ENCODE data around the gene SGIP1. TPM values are rescaled to one million over a fixed set of nuclear protein-coding genes. Genes with fewer than 3 reads are reported as not detected.

The SGIP1 gene
- total RNA-seq, 1 donor from 2014 or later: 12.4 TPM

DNA sequence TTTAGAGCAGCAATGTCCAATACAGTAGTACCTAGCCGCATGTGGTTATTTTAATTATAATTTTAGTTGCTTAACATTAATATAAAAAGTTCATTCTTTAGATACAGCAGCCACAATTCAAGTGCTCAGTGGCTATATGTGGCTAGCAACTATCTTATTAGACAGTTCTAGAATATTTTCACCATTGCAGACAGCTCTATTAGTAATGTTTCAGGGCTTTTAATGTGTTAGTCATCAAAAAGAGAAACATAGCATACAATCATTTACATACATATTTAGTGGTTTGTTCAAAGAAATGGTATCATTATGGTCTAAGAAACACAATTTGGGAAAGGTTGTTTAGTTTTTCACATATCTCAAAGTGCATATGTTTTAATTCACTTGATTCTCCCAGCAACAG lies 151.7 kb downstream of the SGIP1 start:
- TF ChIP-seq, protein P1, sequence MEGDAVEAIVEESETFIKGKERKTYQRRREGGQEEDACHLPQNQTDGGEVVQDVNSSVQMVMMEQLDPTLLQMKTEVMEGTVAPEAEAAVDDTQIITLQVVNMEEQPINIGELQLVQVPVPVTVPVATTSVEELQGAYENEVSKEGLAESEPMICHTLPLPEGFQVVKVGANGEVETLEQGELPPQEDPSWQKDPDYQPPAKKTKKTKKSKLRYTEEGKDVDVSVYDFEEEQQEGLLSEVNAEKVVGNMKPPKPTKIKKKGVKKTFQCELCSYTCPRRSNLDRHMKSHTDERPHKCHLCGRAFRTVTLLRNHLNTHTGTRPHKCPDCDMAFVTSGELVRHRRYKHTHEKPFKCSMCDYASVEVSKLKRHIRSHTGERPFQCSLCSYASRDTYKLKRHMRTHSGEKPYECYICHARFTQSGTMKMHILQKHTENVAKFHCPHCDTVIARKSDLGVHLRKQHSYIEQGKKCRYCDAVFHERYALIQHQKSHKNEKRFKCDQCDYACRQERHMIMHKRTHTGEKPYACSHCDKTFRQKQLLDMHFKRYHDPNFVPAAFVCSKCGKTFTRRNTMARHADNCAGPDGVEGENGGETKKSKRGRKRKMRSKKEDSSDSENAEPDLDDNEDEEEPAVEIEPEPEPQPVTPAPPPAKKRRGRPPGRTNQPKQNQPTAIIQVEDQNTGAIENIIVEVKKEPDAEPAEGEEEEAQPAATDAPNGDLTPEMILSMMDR (IDR thresholded peaks at IDR 0.05): no peak
- no peak for DNase-seq
- no peak for ATAC-seq
- no peaks in the 10 kb centered on the region for H3K4me1 ChIP-seq
- no peaks in the 10 kb centered on the region for H3K36me3 ChIP-seq
- H3K9me3 ChIP-seq: no peaks in the 10 kb centered on the region
- no peak overlapping the region for H3K27ac ChIP-seq
- no peaks in the 10 kb centered on the region for H3K27me3 ChIP-seq (ENCODE audit: low read depth)
- H3K4me3 ChIP-seq: no peak overlapping the region
- intact Hi-C loops (cut with DNase I): no loop called here

DNA sequence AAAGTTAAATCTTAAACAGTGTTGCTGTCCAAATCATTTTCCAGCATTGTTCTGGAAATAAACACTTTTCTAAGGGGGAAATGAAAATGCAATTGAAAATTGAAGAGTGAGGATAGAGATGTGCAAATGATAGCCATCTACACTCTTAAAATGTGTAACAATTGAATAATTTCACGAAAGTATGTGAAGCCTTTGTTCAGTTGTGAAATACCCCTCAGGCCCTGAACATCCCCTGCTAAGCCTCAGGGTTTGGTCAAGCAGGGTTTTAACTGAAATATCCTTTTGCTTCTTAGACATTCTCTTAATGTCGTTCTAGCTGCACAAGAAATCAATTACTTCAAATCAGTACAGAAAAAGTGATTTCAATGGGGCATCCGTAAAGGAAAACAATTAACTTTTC lies 152.5 kb downstream of the SGIP1 start:
- no peaks in the 10 kb centered on the region for H3K4me1 ChIP-seq
- no peaks in the 10 kb centered on the region for H3K36me3 ChIP-seq
- H3K4me3 ChIP-seq: no peak overlapping the region
- no peaks in the 10 kb centered on the region for H3K27me3 ChIP-seq (ENCODE audit: low read depth)
- no peak overlapping the region for H3K27ac ChIP-seq
- no peaks in the 10 kb centered on the region for H3K9me3 ChIP-seq
- intact Hi-C loops (cut with DNase I): no loop called here
- no peak for ATAC-seq
- TF ChIP-seq, protein P1 (IDR thresholded peaks at IDR 0.05): no peak
- DNase-seq: no peak

DNA sequence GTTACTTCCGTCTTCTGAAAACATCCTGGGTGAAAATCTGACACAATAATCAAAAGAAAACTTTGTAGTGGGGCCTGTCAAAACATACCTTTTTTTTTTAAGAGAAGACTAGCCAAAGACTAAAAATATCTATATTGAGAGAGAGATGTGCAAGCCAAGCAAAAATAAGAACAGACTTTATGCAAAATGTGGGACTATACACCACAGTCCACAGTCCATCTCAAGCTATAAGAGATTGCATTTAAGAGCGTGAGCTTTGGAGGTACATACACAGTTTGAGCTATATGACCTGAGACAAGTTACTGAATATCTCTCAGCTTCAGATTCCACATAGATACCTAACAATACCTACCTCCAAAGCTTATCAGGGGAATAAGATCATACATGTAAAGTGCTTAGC lies 153.4 kb downstream of the SGIP1 start:
- ATAC-seq (no peak), DNase-seq (no peak)
- Histone ChIP-seq H3K9me3 (no peaks in the 10 kb centered on the region), H3K27ac (no peak overlapping the region), H3K36me3 (no peaks in the 10 kb centered on the region), H3K4me3 (no peak overlapping the region), H3K4me1 (no peaks in the 10 kb centered on the region), H3K27me3 (ENCODE audit: low read depth) (no peaks in the 10 kb centered on the region)
- intact Hi-C loops (cut with DNase I): no loop called here
- TF ChIP-seq, protein P1 (IDR thresholded peaks at IDR 0.05): no peak

DNA sequence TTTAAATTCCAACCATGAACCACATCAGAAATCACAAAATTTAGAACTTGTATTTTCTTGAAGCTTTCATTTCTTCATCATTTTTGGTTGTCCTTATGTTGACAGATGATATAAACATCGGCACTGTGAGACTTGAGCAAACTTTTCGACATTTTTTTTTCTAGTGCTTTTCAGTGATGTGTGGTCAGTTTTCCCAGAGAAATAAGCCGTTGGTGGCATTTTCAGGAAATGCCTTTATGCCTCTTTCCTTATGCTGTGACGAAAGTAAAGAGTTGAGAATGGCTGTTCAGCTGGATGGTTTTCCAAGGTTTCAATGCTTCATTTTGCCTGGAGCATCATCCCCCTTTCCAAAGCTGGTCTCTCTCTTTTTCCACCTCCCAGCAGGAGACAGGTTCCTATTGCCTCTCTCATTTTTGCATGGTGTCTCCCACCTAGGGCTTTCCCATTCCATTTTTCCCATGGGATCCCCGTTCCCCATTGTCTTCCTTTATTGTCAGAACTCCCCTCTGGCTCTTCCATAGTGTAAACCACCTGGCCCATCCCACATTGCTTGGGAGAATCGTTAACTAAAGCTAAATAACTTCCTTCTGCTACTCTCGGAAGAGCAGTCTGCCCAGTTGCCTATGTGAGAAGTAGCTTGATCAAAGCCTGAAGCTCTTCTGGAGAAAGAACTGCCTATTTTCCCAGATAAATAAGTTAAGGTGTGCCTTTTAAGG lies 156.9 kb downstream of the SGIP1 start:
- H3K9me3 ChIP-seq: no peaks in the 10 kb centered on the region
- no peaks in the 10 kb centered on the region for H3K27me3 ChIP-seq (ENCODE audit: low read depth)
- no peaks in the 10 kb centered on the region for H3K4me1 ChIP-seq
- H3K4me3 ChIP-seq: no peak overlapping the region
- no peaks in the 10 kb centered on the region for H3K36me3 ChIP-seq
- intact Hi-C loops (cut with DNase I): no loop called here
- TF ChIP-seq, protein P1 (IDR thresholded peaks at IDR 0.05): no peak
- H3K27ac ChIP-seq: no peak overlapping the region
- DNase-seq (no peak), ATAC-seq (no peak)

DNA sequence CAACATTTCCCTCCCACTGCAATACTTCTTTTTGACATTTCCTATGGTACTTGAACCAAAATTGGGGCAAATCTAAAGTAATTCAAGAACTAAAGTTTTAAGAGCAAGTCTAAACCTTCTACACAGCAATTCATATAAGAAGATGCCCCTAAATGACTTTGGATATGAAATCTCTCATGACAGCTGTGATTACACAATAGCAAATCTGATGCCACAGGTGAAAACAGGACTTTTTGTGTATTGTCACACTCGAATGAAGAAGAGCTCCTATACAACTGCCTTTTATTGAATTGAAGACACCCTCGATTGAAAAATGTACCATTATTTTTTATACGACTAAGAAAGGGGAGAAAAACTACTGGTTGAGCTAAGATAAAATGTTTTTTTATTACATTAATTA lies 158.7 kb downstream of the SGIP1 start:
- intact Hi-C loops (cut with DNase I): no loop called here
- TF ChIP-seq, protein P1 (IDR thresholded peaks at IDR 0.05): no peak
- H3K27ac ChIP-seq: no peak overlapping the region
- no peak overlapping the region for H3K4me3 ChIP-seq
- no peaks in the 10 kb centered on the region for H3K36me3 ChIP-seq
- no peaks in the 10 kb centered on the region for H3K4me1 ChIP-seq
- no peaks in the 10 kb centered on the region for H3K9me3 ChIP-seq
- DNase-seq (no peak), ATAC-seq (no peak)
- no peaks in the 10 kb centered on the region for H3K27me3 ChIP-seq (ENCODE audit: low read depth)
